Measurements from ENCODE around the gene IVNS1ABP.
"Not testable (repeated sequence)": the region's sequence is repeated elsewhere in the genome, so short reads cannot be mapped to it uniquely, and the experiment has no call there.

Gene IVNS1ABP

DNA sequence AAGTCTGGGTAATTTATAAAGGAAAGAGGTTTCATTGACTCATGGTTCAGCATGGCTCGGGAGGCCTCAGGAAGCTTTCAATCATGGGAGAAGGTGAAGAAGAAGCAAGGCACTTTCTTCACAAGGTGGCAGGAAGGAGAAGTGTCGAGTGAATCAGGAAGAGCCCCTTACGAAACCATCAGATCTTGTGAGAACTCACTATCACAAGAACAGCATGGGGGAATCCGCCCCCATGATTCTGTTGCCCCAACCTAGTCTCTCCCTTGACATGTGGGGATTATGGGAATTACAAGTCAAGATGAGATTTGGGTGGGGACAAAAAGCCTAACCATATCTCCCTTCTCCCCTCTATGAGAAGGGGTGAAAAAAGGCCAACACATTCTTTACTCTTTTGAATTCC, 11.2 kb upstream of the IVNS1ABP start:
- DNase-seq = no peak

DNA sequence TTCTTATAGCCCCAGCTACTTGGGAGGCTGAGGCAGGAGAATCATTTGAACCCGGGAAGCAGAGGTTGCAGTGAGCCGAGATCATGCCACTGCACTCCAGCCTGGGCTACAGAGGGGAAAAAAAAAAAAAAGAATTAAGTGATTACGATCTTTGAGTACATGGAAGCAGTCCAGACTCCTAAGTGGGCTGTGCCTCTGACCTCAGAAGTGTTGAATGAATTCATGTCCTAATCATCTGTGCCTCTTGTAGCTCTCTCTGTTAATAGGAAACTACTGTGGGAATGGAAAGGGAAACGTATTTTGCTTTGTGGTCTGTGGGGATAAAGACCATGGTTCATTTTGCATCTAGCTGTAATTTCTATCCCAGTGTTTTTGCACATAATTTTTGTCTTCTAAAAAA, 8.4 kb upstream of the IVNS1ABP start:
- no peak for DNase-seq

DNA sequence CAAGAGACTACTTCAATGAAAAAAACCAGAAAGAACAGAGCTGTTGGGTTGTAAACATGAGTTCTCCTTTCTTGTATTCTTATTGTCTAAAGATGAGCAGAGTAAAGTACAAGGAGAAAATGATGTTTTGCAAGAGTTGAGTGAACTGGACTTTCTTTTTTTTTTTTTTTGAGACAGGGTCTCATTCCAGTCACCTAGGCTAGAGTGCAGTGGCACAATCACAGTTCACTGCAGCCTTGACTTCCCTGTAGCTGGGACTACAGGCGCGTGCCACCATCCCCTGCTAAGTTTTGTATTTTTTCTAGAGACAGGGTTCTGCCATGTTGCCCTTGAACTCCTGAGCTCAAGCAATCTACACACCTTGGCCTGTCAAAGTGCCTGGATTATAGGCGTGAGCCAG, 7.1 kb upstream of the IVNS1ABP start:
- DNase-seq = no peak

DNA sequence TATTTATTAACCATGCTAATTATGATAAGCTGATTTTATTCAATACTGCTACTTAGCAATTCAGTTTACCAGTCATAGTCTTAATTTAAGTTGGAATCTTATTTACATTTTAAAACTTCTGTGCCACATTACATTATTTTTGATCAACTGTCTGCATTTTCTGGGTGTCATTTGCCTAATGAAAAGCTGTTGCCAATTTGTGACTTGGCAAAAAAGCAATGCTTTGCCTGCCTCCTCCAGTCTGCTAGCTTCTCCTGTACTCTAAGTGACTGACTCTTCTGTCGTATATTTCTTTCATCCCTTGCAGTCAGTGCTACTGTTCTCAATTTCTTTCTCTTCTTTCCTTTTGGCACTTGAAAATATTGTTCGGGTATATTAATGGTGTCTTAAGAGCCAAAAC, 5.6 kb upstream of the IVNS1ABP start:
- no peak for DNase-seq

GRCh38 chr1:185321653-185322221, 4.7 kb upstream of the IVNS1ABP start:
- not testable (repeated sequence) for DNase-seq

GRCh38 chr1:185321104-185321503, 4.1 kb upstream of the IVNS1ABP start:
- not testable (repeated sequence) for DNase-seq

GRCh38 chr1:185319139-185319475, 2.1 kb upstream of the IVNS1ABP start:
- DNase-seq = no peak

GRCh38 chr1:185318431-185319138, 1.5 kb upstream of the IVNS1ABP start:
- no peak for DNase-seq

GRCh38 chr1:185317886-185318310, 855 bp upstream of the IVNS1ABP start:
- DNase-seq = no peak

GRCh38 chr1:185316163-185317033, 645 bp downstream of the IVNS1ABP start:
- peak; percentile 19 for DNase-seq

DNA sequence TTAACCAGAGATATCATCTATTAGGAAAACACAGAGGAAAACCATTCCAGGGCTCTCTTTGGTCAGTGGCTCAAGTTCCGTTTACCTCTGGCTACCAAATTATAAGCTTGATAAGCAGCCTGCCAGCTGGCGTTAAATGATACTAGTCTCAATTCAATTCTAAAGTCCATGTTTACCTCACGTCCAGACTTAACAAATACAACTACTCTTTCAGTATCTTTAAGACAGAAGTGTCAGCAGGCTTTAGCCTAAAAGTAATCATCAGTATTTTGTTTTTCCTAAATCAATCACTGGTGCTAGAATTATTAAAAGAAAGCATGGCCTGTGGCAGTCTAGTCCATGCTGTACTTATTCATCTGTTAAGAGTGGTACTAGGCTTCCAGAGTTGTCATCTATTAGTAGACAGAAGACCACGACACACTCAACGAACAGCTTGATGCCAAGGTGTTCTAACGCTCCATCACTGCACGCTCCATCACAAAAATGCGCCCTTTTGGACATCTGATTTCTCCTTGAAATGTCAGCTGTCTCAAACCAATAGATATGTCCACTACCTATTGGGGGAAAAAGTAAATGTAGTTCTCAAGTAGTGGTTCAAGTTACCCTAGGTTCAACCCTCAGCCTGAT, 1.5 kb downstream of the IVNS1ABP start:
- no peak for DNase-seq

DNA sequence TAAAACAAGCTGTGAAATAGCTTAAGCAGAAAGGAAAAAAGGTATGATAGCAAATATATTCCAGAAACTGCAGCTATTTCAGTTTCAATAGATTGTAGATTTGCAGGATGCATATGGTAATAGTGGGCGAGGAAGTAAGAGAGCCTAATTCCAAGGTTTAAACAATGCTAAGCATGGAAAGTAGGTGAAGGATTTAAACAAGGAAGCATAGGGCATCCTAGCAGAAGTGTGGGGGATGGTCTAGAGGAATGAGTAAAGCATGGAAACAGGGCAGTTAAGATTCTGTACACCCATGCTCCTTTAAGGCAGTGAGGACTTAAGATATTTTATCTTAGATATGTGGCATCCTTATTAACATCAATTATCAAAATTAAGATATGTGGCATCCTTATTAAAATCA, 2.6 kb downstream of the IVNS1ABP start:
- DNase-seq = no peak

DNA sequence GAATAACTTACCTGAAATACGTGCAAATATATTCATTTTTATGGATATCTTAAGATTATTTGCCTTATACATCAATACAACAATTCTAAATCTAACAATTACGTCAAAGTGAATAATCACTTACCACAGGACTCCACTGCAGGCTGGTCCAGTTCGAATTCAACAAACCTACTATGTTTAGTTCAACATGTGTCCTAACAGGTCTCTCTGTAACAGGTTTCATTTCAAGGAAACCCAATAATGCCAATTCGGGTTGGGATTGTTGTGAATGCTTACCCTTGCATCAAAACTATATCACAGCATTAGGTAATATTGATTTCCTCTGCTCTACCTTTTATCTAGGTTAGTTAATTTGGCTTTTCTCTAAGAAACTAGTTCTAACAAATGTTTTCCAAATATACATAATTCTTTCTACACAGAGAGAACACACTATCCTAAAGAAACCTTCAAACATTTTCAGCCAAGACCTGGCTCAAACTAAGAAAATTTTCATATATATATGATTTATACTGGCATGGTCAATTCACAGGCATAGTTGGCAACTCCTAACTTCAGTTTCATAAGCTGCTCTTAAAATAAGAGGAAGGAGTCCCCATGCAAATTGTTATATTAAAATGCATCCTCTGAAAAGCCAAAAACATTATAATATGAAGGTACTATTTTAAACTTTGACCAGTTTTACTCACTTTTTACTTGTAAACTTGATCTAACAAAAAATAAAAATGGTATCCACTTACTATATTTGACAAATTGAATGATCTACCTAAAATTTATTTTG, 4.5 kb downstream of the IVNS1ABP start:
- no peak for DNase-seq

GRCh38 chr1:185311589-185312225, 5.3 kb downstream of the IVNS1ABP start:
- no peak for DNase-seq

GRCh38 chr1:185309566-185309965, 7.5 kb downstream of the IVNS1ABP start:
- no peak for DNase-seq

- DNase-seq = no peak
Measured at GRCh38 chr1:185308126-185308525, 8.9 kb downstream of the IVNS1ABP start.

DNA sequence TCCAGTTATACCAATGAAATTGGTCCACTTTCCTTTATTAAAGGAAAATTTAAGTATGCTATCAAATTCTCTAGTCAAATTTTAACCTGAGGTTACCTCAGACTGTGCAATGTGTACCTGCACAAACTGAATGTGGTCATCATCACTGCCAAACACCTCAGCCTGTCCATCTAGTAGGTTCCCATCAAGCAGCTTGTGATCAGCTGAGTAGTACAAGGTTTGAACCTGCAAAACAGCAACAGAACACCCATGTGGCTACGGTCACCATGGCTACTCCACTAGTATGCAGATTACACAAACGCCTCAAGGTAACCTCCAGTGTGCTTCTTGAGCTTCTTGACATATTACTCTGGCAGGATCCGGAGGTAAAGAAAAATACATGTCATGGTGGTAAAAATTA, 11.6 kb downstream of the IVNS1ABP start:
- DNase-seq = no peak

GRCh38 chr1:185300152-185300551, 16.9 kb downstream of the IVNS1ABP start:
- no peak for DNase-seq

DNA sequence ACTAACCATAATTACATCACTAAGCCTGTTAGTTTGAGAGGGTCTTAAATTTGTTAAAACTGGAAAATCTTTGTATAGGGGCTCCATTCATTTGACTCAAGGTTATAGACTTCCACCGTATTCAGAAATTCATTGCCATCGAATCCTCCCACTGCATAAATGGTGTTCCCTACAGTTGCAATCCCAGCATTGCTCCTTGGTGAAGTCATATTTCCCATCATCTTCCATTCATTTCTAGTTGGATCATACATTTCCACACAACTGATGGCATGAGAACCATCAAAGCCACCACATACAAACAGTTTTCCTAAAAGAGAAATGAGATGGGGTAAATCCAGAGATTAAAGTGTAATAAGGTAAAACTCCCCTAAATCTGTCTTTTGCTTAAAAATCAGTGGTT, 19.1 kb downstream of the IVNS1ABP start:
- no peak for DNase-seq

GRCh38 chr1:185295091-185295490, 22.0 kb downstream of the IVNS1ABP start:
- no peak for DNase-seq

- no peak for DNase-seq
Measured at GRCh38 chr1:185293967-185294542, 23.0 kb downstream of the IVNS1ABP start.

GRCh38 chr1:185292237-185292636, 24.8 kb downstream of the IVNS1ABP start:
- no peak for DNase-seq
